Ureter (tissue), 1 donor: ENCODE results near the gene COG8. TPM values are rescaled to one million over a fixed set of nuclear protein-coding genes. Genes with fewer than 3 reads are reported as not detected.
"Not testable (repeated sequence)": the region's sequence is repeated elsewhere in the genome, so short reads cannot be mapped to it uniquely, and the experiment has no call there.

Source experiments
- DNase-seq: peaks from one replicate; pipeline ENCODE4 v3.0.0-alpha.2; 2020; ENCODE audit warnings: low spot score
- total RNA-seq: library from RNA; stranded (reverse); gene quantifications from one replicate; pipeline ENCODE4 v1.2.4, GENCODE V29; 2023
- donor health status: DM: yes; HTN: yes; CAD: no.

COG8 gene
- total RNA-seq: 30.1 TPM

GRCh38 chr16:69339289-69340094 lies at the start of gene COG8, which contains the start of gene NIP7:
COG8 (minus strand) TSS chr16:69339564; CDS start chr16:69339552, 12 bp downstream.
NIP7 (plus strand) TSS chr16:69339772; CDS start chr16:69339830, 58 bp downstream.
- DNase-seq: peak; percentile 96

GRCh38 chr16:69386596-69386995 lies 47.2 kb upstream of the COG8 start:
- DNase-seq: no peak

GRCh38 chr16:69384974-69385373 lies 45.6 kb upstream of the COG8 start:
- no peak for DNase-seq

GRCh38 chr16:69382421-69382820 lies 43.1 kb upstream of the COG8 start:
- no peak for DNase-seq

GRCh38 chr16:69381231-69381630 lies 41.9 kb upstream of the COG8 start:
- DNase-seq: no peak

- no peak for DNase-seq
Observed at GRCh38 chr16:69378760-69379159, 39.4 kb upstream of the COG8 start.

- no peak for DNase-seq
Observed at GRCh38 chr16:69378036-69378435, 38.7 kb upstream of the COG8 start.

- DNase-seq: no peak
Observed at GRCh38 chr16:69376393-69377059, 37.2 kb upstream of the COG8 start.

GRCh38 chr16:69373019-69373418 lies 33.7 kb upstream of the COG8 start:
- DNase-seq: no peak

GRCh38 chr16:69371564-69371963 lies 32.2 kb upstream of the COG8 start:
- no peak for DNase-seq

- no peak for DNase-seq
Observed at GRCh38 chr16:69368866-69369265, 29.5 kb upstream of the COG8 start.

- DNase-seq: no peak
Observed at GRCh38 chr16:69367980-69368379, 28.6 kb upstream of the COG8 start.

GRCh38 chr16:69366431-69366830 lies 27.1 kb upstream of the COG8 start:
- no peak for DNase-seq

- no peak for DNase-seq
Observed at GRCh38 chr16:69365901-69366300, 26.5 kb upstream of the COG8 start.

GRCh38 chr16:69364088-69364487 lies 24.7 kb upstream of the COG8 start:
- DNase-seq: no peak

GRCh38 chr16:69363281-69363717 lies 23.9 kb upstream of the COG8 start:
- DNase-seq: no peak

GRCh38 chr16:69360070-69360469 lies 20.7 kb upstream of the COG8 start:
- not testable (repeated sequence) for DNase-seq

GRCh38 chr16:69351309-69352027 lies 12.1 kb upstream of the COG8 start, which contains the start of gene TMED6:
TMED6 (minus strand) TSS chr16:69351786; CDS start chr16:69351753, 33 bp downstream.
- no peak for DNase-seq

GRCh38 chr16:69350536-69351133 lies 11.3 kb upstream of the COG8 start:
- DNase-seq: no peak

- DNase-seq: no peak
Observed at GRCh38 chr16:69349536-69349935, 10.2 kb upstream of the COG8 start.

GRCh38 chr16:69348222-69348621 lies 8.9 kb upstream of the COG8 start:
- no peak for DNase-seq

GRCh38 chr16:69346683-69347082 lies 7.3 kb upstream of the COG8 start:
- DNase-seq: no peak
